GM20431 (cell line): ENCODE data around the gene NCKAP5.

Experiments
- in situ Hi-C: fragments of 300-500 bp; cut with MseI, MboI; formaldehyde crosslinking; loops from one replicate; pipeline ENCODE4 v1.15.0; 2020; ENCODE audit warnings: low sequenced_read_pairs; ENCODE audit not compliant: unreplicated experiment

The NCKAP5 gene

GRCh38 chr2:133438026-133438425, 130.2 kb downstream of the NCKAP5 start:
- in situ Hi-C loops, result no loop called here

GRCh38 chr2:133437492-133437891, 130.8 kb downstream of the NCKAP5 start:
- in situ Hi-C loops, result no loop called here

- in situ Hi-C loops, result no loop called here
These were observed 133.1 kb downstream of the NCKAP5 start for GRCh38 chr2:133434959-133435668.

GRCh38 chr2:133433455-133434451, 134.5 kb downstream of the NCKAP5 start:
- in situ Hi-C loops, result no loop called here

- in situ Hi-C loops, result no loop called here
These were observed 135.5 kb downstream of the NCKAP5 start for GRCh38 chr2:133432778-133433177.

- in situ Hi-C loops, result no loop called here
These were observed 137.0 kb downstream of the NCKAP5 start for GRCh38 chr2:133431289-133431688.

GRCh38 chr2:133426791-133427190, 141.5 kb downstream of the NCKAP5 start:
- in situ Hi-C loops, result no loop called here

- in situ Hi-C loops, result no loop called here
These were observed 142.7 kb downstream of the NCKAP5 start for GRCh38 chr2:133425612-133426011.

- in situ Hi-C loops, result no loop called here
These were observed 143.4 kb downstream of the NCKAP5 start for GRCh38 chr2:133424876-133425275.

- in situ Hi-C loops, result no loop called here
These were observed 145.3 kb downstream of the NCKAP5 start for GRCh38 chr2:133422931-133423351.

- in situ Hi-C loops, result no loop called here
These were observed 146.5 kb downstream of the NCKAP5 start for GRCh38 chr2:133421516-133422324.

GRCh38 chr2:133420788-133421187, 147.5 kb downstream of the NCKAP5 start:
- in situ Hi-C loops, result no loop called here

- in situ Hi-C loops, result no loop called here
These were observed 149.6 kb downstream of the NCKAP5 start for GRCh38 chr2:133418671-133419070.

- in situ Hi-C loops, result no loop called here
These were observed 150.2 kb downstream of the NCKAP5 start for GRCh38 chr2:133418021-133418420.

- in situ Hi-C loops, result no loop called here
These were observed 150.8 kb downstream of the NCKAP5 start for GRCh38 chr2:133417415-133417814.

- in situ Hi-C loops, result no loop called here
These were observed 151.5 kb downstream of the NCKAP5 start for GRCh38 chr2:133416736-133417135.

GRCh38 chr2:133416146-133416545, 152.1 kb downstream of the NCKAP5 start:
- in situ Hi-C loops, result no loop called here

GRCh38 chr2:133415210-133415876, 152.9 kb downstream of the NCKAP5 start:
- in situ Hi-C loops, result no loop called here

GRCh38 chr2:133414486-133415209, 153.6 kb downstream of the NCKAP5 start:
- in situ Hi-C loops, result no loop called here
